ENCODE measurements around the gene BPIFB2.

The BPIFB2 gene

GRCh38 chr20:33071198-33071597, 63.7 kb downstream of the BPIFB2 start:
- no peak for DNase-seq (ENCODE audit: low read depth)

GRCh38 chr20:33072362-33072761, 64.9 kb downstream of the BPIFB2 start:
- no peak for DNase-seq (ENCODE audit: low read depth)

- no peak for DNase-seq (ENCODE audit: low read depth)
Observed at GRCh38 chr20:33072813-33073212, 65.3 kb downstream of the BPIFB2 start.

Measured in stromal cell of bone marrow (primary cell).